Measurements from ENCODE around the gene PHLPP1. TPM values are rescaled to one million over a fixed set of nuclear protein-coding genes. Genes with fewer than 3 reads are reported as not detected.

Gene PHLPP1
- total and polyA plus RNA-seq, 9 of the 15 experiments (the other 6 are each of a cell fraction or from before 2014, with no cell fraction given) = 0.56 to 9.0 (median 4.5) TPM

GRCh38 chr18:62715759-62716615 is 646 bp downstream of the PHLPP1 start:
- Histone ChIP-seq H3K27ac (ENCODE audit: extremely low read depth, low read depth, low read length) (peak overlapping the region; percentile 91), H3K4me3 (peak overlapping the region; percentile 57), H4K20me1 (replicated peaks; ENCODE audit: control insufficient read depth, insufficient read depth, low read length) (peaks cover 22% of the 10 kb centered on the region), H2AFZ (ENCODE audit: low read depth, low read length) (peak overlapping the region; percentile 14; the same call in 1 of the 2 replicates), H3K9ac (ENCODE audit: insufficient read depth in 1 of 2, low read depth in 2 of 2, low read length in 2 of 2) (peak overlapping the region; percentile 44 to 95; a peak in 3 of 4 replicates), H3K36me3 (ENCODE audit: control insufficient read depth, insufficient read depth, low read length) (no peaks in the 10 kb centered on the region), H3K4me2 (ENCODE audit: insufficient read depth, low read length) (peak overlapping the region; percentile 70; the same call in 1 of the 2 replicates), H3K27me3 (ENCODE audit: control insufficient read depth in 2 of 2, insufficient read depth in 2 of 2, low read length in 2 of 2) (no peaks in the 10 kb centered on the region), H3K4me1 (replicated peaks in 1 of 2; ENCODE audit: control insufficient read depth in 2 of 2, insufficient read depth in 2 of 2, low read length in 2 of 2) (peaks cover 8 to 14% of the 10 kb centered on the region in 2 experiments; a peak in 4 of 5 replicates), H3K9me1 (ENCODE audit: control insufficient read depth, insufficient read depth, low read length) (no peaks in the 10 kb centered on the region), H3K9me3 (replicated peaks; ENCODE audit: control insufficient read depth, insufficient read depth, low read depth, low read length) (no peaks in the 10 kb centered on the region), H3K79me2 (ENCODE audit: control insufficient read depth, insufficient read depth, low read length) (peaks cover 48% of the 10 kb centered on the region)
- intact Hi-C loops (cut with micrococcal nuclease) = loop anchor here (1.0 to 10.0 kb wide), 7 partner anchors 61 to 269 kb away; no protein-coding TSS in a partner anchor
- in situ Hi-C loops (cut with MboI) = loop anchor here (10.0 kb wide), 1 partner anchor 239 kb away; no protein-coding TSS in a partner anchor
- BruUV-seq (replicated peaks) = no TSS peak
- ATAC-seq = peak; percentile 1; the same call in 2 of the 3 replicates
- CTCF ChIA-PET (ENCODE audit: low intra/inter-chr PET ratio) = interaction anchor here (0.7 to 1.0 kb wide), 2 partner anchors 132 to 243 kb away, joined by 3 read pairs; no protein-coding TSS in a partner anchor
- peak; percentile 37 to 45 (median 43) for DNase-seq (ENCODE audit: extremely low read depth in 1 of 4, low spot score in 3 of 4)
- WGBS (ENCODE audit: insufficient coverage, low coverage, missing lambda C conversion rate) = 3% methylated on average over 11 of the region's 127 CpGs
- FAIRE-seq = no peak
- POLR2A ChIA-PET = interaction anchor here (0.9 to 1.6 kb wide), 3 partner anchors 25 to 135 kb away, joined by 3 to 6 read pairs (median 4); no protein-coding TSS in a partner anchor
- no peak for TF ChIP-seq RAD21 (CRISPR knock-in tag; conservative IDR thresholded peaks at IDR 0.05 in 1 of 2, IDR thresholded peaks at IDR 0.05 in 1 of 2)
- TF ChIP-seq HDAC8 (tag; IDR thresholded peaks at IDR 0.05) = no peak
- TF ChIP-seq GABPA (tag; conservative IDR thresholded peaks at IDR 0.05; ENCODE audit: low read depth) = peak; percentile 41
- TF ChIP-seq SAFB (IDR thresholded peaks at IDR 0.05; ENCODE audit: borderline replicate concordance, low read depth, low read length) = 0 out of 2 replicates have a peak, but pooled peaks have one; percentile 7
- TF ChIP-seq ARID4B (CRISPR knock-in tag; IDR thresholded peaks at IDR 0.05) = peak; percentile 28; the same call in 1 of the 2 replicates
- TF ChIP-seq HNRNPK (IDR thresholded peaks at IDR 0.05; ENCODE audit: low read depth, low read length, poor library complexity, severe bottlenecking) = no peak
- TF ChIP-seq GABPB1 (CRISPR knock-in tag; IDR thresholded peaks at IDR 0.05) = 0 out of 2 replicates have a peak, but pooled peaks have one; percentile 40
- TF ChIP-seq, protein P1, sequence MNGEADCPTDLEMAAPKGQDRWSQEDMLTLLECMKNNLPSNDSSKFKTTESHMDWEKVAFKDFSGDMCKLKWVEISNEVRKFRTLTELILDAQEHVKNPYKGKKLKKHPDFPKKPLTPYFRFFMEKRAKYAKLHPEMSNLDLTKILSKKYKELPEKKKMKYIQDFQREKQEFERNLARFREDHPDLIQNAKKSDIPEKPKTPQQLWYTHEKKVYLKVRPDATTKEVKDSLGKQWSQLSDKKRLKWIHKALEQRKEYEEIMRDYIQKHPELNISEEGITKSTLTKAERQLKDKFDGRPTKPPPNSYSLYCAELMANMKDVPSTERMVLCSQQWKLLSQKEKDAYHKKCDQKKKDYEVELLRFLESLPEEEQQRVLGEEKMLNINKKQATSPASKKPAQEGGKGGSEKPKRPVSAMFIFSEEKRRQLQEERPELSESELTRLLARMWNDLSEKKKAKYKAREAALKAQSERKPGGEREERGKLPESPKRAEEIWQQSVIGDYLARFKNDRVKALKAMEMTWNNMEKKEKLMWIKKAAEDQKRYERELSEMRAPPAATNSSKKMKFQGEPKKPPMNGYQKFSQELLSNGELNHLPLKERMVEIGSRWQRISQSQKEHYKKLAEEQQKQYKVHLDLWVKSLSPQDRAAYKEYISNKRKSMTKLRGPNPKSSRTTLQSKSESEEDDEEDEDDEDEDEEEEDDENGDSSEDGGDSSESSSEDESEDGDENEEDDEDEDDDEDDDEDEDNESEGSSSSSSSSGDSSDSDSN (IDR thresholded peaks at IDR 0.05; ENCODE audit: borderline replicate concordance in 1 of 2, low read depth in 2 of 2, low read length in 2 of 2) = peak; percentile 82 to 84; a peak in 2 of 4 replicates
- peak in 1 of 2 experiments; percentile 48; a peak in 1 of 4 replicates for TF ChIP-seq TEAD1 (CRISPR knock-in tag; IDR thresholded peaks at IDR 0.05)
- 0 out of 4 replicates have a peak, but pooled peaks of 1 of the 2 experiments have one; percentile 33 for TF ChIP-seq FOXA3 (CRISPR knock-in tag; conservative IDR thresholded peaks at IDR 0.05 in 1 of 2, IDR thresholded peaks at IDR 0.05 in 1 of 2)
- TF ChIP-seq HMGN3 (IDR thresholded peaks at IDR 0.05; ENCODE audit: borderline replicate concordance, extremely low read depth, insufficient read length, low read depth, low read length) = peak; percentile 8
